Measurements from ENCODE around the gene CTSC. TPM values are rescaled to one million over a fixed set of nuclear protein-coding genes. Genes with fewer than 3 reads are reported as not detected.

Gene CTSC
- total RNA-seq, 1 experiment from 2014 or later = 38.0 TPM

GRCh38 chr11:88277349-88277915 is 60.1 kb downstream of the CTSC start:
- Histone ChIP-seq H3K27ac (ENCODE audit: low read depth, low read length) (no peak overlapping the region), H3K9me3 (ENCODE audit: control insufficient read depth in 1 of 2, insufficient read depth in 1 of 2, low read depth in 1 of 2, low read length in 2 of 2) (no peaks in the 10 kb centered on the region), H4K20me1 (ENCODE audit: insufficient read depth) (no peaks in the 10 kb centered on the region), H3K9ac (ENCODE audit: low read length) (no peak overlapping the region), H3K4me3 (replicated peaks in 1 of 2; ENCODE audit: low read depth in 1 of 2, low read length in 2 of 2) (no peak overlapping the region), H3K4me2 (ENCODE audit: low read length) (no peak overlapping the region), H2AFZ (ENCODE audit: low read depth, low read length, poor library complexity, severe bottlenecking) (no peak overlapping the region), H3K27me3 (ENCODE audit: insufficient read depth, low read length) (no peaks in the 10 kb centered on the region), H3K9me2 (ENCODE audit: insufficient read depth) (no peaks in the 10 kb centered on the region), H3K4me1 (ENCODE audit: control insufficient read depth in 1 of 2, insufficient read depth in 2 of 2, low read length in 2 of 2) (no peaks in the 10 kb centered on the region), H3K79me2 (ENCODE audit: insufficient read depth, low read length) (no peaks in the 10 kb centered on the region), H3K36me3 (ENCODE audit: control insufficient read depth in 1 of 2, insufficient read depth in 2 of 2, low read length in 2 of 2) (no peaks in the 10 kb centered on the region)
- ATAC-seq (no peak), DNase-seq (ENCODE audit: low read depth, low spot score) (no peak)
- ChIA-PET POLR2A (no interaction called here), RAD21 (ENCODE audit: low non-redundant PET in 1 of 2, low total read pairs in 2 of 2, uncharacterized antibody in 2 of 2, unreplicated experiment in 2 of 2) (no interaction called here), CTCF (no interaction called here)
- no TSS peak for BruUV-seq (replicated peaks)
- TF ChIP-seq EZH2phosphoT487 (IDR thresholded peaks at IDR 0.05; ENCODE audit: borderline replicate concordance) (no peak), ZNF274 (IDR thresholded peaks at IDR 0.05; ENCODE audit: low read depth, low read length) (no peak), EGR1 (IDR thresholded peaks at IDR 0.05; ENCODE audit: low read depth) (no peak), SP1 (IDR thresholded peaks at IDR 0.05; ENCODE audit: low read depth) (no peak), POLR2AphosphoS5 (IDR thresholded peaks at IDR 0.05; ENCODE audit: low read depth, low read length) (no peak), ZBTB33 (IDR thresholded peaks at IDR 0.05; ENCODE audit: extremely low read depth, insufficient replicate concordance, low read length) (no peak), POLR2A (IDR thresholded peaks at IDR 0.05; ENCODE audit: borderline replicate concordance, extremely low read depth, insufficient read depth, insufficient read length) (no peak), MAX (IDR thresholded peaks at IDR 0.05) (no peak), ELF1 (IDR thresholded peaks at IDR 0.05; ENCODE audit: borderline replicate concordance, low read depth) (no peak), YY1 (IDR thresholded peaks at IDR 0.05; ENCODE audit: extremely low read depth, insufficient replicate concordance, low read depth, low read length) (no peak), JUND (IDR thresholded peaks at IDR 0.05) (no peak), ZFX (IDR thresholded peaks at IDR 0.05) (no peak), SIN3A (IDR thresholded peaks at IDR 0.05; ENCODE audit: low read depth) (no peak), CEBPB (IDR thresholded peaks at IDR 0.05; ENCODE audit: low read depth) (no peak), RAD21 (IDR thresholded peaks at IDR 0.05; ENCODE audit: low read depth) (no peak), EZH2 (IDR thresholded peaks at IDR 0.05) (no peak)
- intact Hi-C loops (cut with micrococcal nuclease) = no loop called here

Measured in HCT116 (cell line).